ENCODE results near the gene LCN2.
A peak's percentile ranks its signal among the peaks of the same experiment; 100 is the strongest.

Gene LCN2

DNA sequence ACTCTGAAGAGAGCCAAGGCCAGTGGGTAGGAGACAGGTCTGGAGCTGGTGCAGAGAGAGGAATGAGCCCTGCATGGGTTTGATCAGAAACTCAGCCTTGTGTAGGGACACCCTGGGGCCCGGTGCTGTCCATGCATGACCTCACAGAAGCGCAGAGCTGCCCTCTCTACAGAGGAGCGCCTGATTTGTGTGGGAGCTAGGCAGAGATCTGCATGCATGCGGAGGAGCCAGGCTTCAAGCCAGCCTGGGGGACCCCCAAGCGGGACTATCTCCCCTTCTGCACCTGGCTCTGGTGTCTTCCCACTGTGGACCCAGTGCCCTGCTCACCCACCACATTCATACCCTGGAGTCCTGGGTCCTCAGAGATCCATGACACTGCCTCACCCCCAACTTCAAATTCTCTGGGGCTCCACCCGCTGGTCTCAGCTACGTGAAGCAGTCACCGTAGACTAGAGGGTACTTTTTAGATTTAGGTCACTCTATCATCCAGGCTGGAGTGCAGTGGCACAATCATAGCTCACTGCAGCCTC, 2.6 kb upstream of the LCN2 start:
- H3K4me3 ChIP-seq (replicated peaks; ENCODE audit: low read depth, low read length), result no peak overlapping the region
- TF ChIP-seq, protein P1, sequence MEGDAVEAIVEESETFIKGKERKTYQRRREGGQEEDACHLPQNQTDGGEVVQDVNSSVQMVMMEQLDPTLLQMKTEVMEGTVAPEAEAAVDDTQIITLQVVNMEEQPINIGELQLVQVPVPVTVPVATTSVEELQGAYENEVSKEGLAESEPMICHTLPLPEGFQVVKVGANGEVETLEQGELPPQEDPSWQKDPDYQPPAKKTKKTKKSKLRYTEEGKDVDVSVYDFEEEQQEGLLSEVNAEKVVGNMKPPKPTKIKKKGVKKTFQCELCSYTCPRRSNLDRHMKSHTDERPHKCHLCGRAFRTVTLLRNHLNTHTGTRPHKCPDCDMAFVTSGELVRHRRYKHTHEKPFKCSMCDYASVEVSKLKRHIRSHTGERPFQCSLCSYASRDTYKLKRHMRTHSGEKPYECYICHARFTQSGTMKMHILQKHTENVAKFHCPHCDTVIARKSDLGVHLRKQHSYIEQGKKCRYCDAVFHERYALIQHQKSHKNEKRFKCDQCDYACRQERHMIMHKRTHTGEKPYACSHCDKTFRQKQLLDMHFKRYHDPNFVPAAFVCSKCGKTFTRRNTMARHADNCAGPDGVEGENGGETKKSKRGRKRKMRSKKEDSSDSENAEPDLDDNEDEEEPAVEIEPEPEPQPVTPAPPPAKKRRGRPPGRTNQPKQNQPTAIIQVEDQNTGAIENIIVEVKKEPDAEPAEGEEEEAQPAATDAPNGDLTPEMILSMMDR (IDR thresholded peaks at IDR 0.05; ENCODE audit: low read depth, low read length, missing control alignments), result no peak
- no peak for DNase-seq (ENCODE audit: extremely low read depth, low read depth)

DNA sequence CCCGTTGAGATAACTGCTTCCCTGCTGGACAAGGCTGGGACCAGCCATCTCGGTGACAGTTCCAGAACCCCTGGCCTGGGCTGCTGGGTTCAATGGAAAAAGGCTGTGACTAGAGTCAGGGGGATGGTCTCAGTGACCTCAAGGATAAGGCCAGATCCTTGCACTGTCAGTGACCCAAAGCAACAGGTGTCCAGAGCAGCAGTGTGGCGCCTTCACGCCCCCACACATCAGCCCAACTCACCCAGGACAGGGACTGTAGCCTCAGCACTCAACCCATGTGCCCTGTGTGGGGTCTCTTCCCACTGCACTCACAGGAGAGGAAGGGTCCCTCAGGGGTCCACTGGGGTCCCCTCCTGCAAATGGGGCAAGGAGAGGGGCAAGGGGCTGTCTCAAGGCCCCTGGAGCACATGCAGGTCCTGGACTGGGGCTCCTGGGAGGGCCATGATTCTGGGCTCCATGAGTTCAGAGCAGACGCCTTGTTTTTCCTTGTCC, 698 bp upstream of the LCN2 start:
- no peak for DNase-seq (ENCODE audit: extremely low read depth, low read depth)
- TF ChIP-seq, protein P1 (IDR thresholded peaks at IDR 0.05; ENCODE audit: low read depth, low read length, missing control alignments), result no peak
- no peak overlapping the region for H3K4me3 ChIP-seq (replicated peaks; ENCODE audit: low read depth, low read length)

DNA sequence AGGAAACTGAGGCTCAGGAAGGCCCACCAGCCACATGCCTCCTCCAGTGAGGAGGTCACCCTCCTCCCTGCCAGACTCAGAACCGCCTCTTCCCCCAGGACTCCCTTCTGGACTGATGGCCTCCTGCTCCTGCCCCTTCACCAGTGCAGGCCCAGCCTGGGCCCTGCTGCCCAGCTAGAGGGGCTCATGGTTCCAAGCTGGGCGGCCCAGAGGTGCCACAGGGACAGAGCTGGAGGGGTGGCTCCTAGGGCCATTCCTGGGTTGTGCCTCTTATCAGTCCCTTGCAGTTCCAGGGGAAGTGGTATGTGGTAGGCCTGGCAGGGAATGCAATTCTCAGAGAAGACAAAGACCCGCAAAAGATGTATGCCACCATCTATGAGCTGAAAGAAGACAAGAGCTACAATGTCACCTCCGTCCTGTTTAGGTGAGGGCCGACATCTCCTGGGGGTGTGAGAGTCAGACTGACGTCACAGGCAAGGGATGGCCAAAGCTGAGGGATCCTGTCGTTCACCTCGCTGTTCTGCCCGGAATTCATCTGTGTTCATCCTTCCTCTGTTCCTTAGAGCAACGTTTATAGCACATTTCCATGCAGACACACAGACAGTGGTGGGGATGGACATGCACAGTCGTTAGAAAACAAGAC, 819 bp downstream of the LCN2 start:
- no peak for DNase-seq (ENCODE audit: extremely low read depth, low read depth)
- no peak overlapping the region for H3K4me3 ChIP-seq (replicated peaks; ENCODE audit: low read depth, low read length)
- TF ChIP-seq, protein P1 (IDR thresholded peaks at IDR 0.05; ENCODE audit: low read depth, low read length, missing control alignments), result no peak

DNA sequence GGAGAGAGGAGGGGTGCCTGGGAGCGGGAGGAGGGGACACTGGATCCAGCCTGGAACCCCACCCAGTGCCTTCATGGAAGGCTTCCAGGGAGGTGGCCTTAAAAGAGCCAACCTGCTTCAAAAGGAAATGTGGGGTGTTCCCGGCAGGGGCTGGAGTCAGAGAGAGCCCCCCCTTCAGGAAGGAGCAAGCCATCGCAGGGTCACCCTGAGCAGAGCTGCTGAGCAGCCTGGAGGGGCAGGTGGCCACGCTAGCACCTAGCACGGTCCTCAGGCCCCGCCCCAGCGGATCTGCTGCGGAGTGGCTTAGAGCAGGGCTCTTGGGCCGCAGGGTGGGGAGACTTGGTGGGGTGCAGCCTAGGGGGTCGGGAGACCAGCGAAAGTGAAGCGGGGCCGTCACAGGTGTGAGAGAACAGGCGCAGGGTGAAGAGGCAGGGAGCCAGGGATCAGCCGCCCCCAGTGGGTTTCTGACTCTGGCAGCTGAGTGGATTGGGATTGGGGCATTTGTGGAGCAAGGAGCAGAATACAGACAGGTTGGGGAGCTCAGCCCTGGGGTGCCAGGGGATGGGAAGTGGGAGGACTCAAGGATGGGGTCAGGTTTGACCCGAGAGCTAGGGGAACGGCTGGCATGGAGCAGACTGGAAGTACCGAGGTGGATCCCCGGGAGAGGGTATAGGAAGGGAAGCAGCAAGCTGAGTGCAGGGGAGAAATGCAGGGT, 1.5 kb downstream of the LCN2 start:
- H3K4me3 ChIP-seq (replicated peaks; ENCODE audit: low read depth, low read length), result no peak overlapping the region
- no peak for DNase-seq (ENCODE audit: extremely low read depth, low read depth)
- TF ChIP-seq, protein P1 (IDR thresholded peaks at IDR 0.05; ENCODE audit: low read depth, low read length, missing control alignments), result peak; percentile 34

DNA sequence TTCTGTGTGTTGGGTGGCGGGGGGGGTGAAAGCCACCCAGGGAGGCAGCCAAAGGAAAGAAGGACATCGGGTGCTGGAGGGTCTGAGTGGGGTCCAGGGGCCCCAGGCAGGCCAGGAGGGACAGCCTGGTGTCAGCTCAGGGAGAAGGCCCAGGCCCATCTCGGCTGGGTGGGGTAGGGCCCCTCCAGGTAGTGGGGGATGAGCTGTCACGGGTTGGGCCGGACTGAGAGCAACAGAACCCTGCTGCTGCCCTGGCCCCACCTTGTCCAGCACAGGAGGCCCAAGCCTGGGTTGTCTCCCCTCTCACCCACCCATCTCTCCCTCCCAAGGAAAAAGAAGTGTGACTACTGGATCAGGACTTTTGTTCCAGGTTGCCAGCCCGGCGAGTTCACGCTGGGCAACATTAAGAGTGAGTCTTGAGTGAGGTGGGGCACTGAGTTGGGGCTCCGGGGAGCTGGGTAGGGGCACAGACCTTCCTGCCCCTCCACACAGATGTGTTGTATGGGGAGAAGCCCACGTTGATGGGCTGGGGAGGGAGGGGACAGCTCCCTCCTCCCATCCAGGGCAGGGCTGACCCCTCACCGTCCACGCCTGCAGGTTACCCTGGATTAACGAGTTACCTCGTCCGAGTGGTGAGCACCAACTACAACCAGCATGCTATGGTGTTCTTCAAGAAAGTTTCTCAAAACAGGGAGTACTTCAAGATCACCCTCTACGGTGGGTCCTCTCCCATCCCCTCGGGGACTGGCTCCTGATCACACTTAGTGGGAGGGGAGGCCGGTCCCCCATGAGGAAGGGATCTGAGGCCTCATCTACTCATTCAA, 2.3 kb downstream of the LCN2 start:
- TF ChIP-seq, protein P1 (IDR thresholded peaks at IDR 0.05; ENCODE audit: low read depth, low read length, missing control alignments), result no peak
- H3K4me3 ChIP-seq (replicated peaks; ENCODE audit: low read depth, low read length), result no peak overlapping the region
- DNase-seq (ENCODE audit: extremely low read depth, low read depth), result no peak

DNA sequence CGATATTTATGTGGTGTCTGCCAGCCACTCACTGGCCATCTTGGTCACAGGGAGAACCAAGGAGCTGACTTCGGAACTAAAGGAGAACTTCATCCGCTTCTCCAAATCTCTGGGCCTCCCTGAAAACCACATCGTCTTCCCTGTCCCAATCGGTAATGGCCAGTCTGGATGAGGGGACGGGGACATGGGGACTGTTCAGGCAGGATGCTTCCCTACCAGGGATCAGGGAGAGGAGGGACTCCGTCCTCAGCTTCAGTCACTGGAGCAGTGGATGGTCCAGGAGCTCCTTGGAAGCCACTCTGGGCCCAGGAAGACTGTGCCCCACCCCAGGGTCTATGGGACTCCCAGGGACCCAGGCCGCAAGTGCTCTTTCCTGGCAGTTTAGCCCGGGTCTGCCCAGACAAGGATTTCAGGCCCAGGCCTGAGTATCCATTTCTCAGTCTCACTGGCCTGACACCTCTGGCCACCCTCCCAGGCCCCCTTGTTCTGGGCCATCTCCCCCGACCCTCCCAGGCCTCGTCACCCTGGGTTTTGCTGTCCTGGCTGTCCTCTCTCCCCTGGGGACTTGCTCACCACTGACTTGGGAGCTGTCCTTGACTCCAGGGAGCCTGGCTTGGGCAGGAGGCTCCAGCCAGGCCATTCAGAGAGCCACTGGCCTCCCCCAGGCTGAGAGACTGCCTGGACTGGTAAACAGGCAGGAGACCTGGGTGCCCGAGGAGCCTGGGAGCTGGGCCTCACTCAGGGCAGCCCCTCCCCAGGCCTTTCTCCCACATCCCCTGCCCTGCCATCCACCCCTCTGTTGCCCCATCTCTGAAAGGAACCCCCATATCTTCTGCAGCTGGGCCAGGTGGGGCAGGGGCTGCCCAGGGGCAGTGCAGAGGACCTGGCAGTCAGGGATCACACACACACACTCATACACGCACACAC, 3.1 kb downstream of the LCN2 start:
- TF ChIP-seq, protein P1 (IDR thresholded peaks at IDR 0.05; ENCODE audit: low read depth, low read length, missing control alignments), result no peak
- H3K4me3 ChIP-seq (replicated peaks; ENCODE audit: low read depth, low read length), result no peak overlapping the region
- no peak for DNase-seq (ENCODE audit: extremely low read depth, low read depth)
